GM13976 (cell line): ENCODE measurements around the gene TENM4.
A peak's percentile ranks its signal among the peaks of the same experiment; 100 is the strongest.

Experiments used
- DNase-seq: peaks from one replicate; pipeline ENCODE4 v3.0.0; 2012; ENCODE audit warnings: low spot score
- CTCF ChIP-seq: IDR thresholded peaks from 2 replicates; pipeline ENCODE4 v1.5.1; 2012; ENCODE audit warnings: borderline replicate concordance, mild to moderate bottlenecking; ENCODE audit not compliant: insufficient read depth; ENCODE audit errors: extremely low read depth, missing control alignments, control extremely low read depth
- in situ Hi-C: fragments of 300-500 bp; cut with MboI; formaldehyde crosslinking; loops from one replicate; pipeline ENCODE4 v1.12.0; 2022; ENCODE audit warnings: low sequenced_read_pairs, mixed read lengths, inconsistent platforms; ENCODE audit not compliant: unreplicated experiment

The TENM4 gene

GRCh38 chr11:78647986-78648875 is 792.6 kb downstream of the TENM4 start:
- TF ChIP-seq CTCF: no peak
- in situ Hi-C loops: no loop called here
- peak; percentile 1 for DNase-seq

- in situ Hi-C loops: no loop called here
- peak; percentile 1 for DNase-seq
- TF ChIP-seq CTCF: no peak
Measured at GRCh38 chr11:78647266-78647915, 793.4 kb downstream of the TENM4 start.

- in situ Hi-C loops: no loop called here
- TF ChIP-seq CTCF: peak; percentile 76
- peak; percentile 60 for DNase-seq
Measured at GRCh38 chr11:78646564-78647185, 794.2 kb downstream of the TENM4 start.

- TF ChIP-seq CTCF: peak; percentile 93
- peak; percentile 70 for DNase-seq
- in situ Hi-C loops: no loop called here
Measured at GRCh38 chr11:78645226-78646202, 795.3 kb downstream of the TENM4 start.

- no peak for DNase-seq
- in situ Hi-C loops: no loop called here
- no peak for TF ChIP-seq CTCF
Measured at GRCh38 chr11:78643676-78644056, 797.2 kb downstream of the TENM4 start.
